HG03378 (cell line): Measurements from ENCODE around the gene DNAAF6.
"Not testable (repeated sequence)": the region's sequence is repeated elsewhere in the genome, so short reads cannot be mapped to it uniquely, and the experiment has no call there.

Experiments used
- ATAC-seq: cut with Tn5 transposase; IDR thresholded peaks from one replicate; pipeline ENCODE4 v1.9.1; 2021; ENCODE audit warnings: mild to moderate bottlenecking, moderate library complexity; ENCODE audit not compliant: unreplicated experiment

Gene DNAAF6

GRCh38 chrX:107205770-107206696, at the start of gene DNAAF6, which contains the start of gene NUP62CL:
Gene DNAAF6 (plus strand): TSS chrX:107206611. CDS start chrX:107212876, 6,265 bp downstream.
Gene NUP62CL (minus strand): TSS chrX:107206433. CDS start chrX:107175146, 31,287 bp downstream.
- ATAC-seq, result peak; percentile 96

GRCh38 chrX:107157618-107158017, 48.8 kb upstream of the DNAAF6 start:
- ATAC-seq, result not testable (repeated sequence)

GRCh38 chrX:107167163-107167921, 39.1 kb upstream of the DNAAF6 start:
- ATAC-seq, result no peak

- no peak for ATAC-seq
Measured at GRCh38 chrX:107168257-107168656, 38.2 kb upstream of the DNAAF6 start.

- ATAC-seq, result no peak
Measured at GRCh38 chrX:107168712-107169111, 37.7 kb upstream of the DNAAF6 start.

GRCh38 chrX:107171369-107172102, 34.9 kb upstream of the DNAAF6 start:
- no peak for ATAC-seq

- ATAC-seq, result no peak
Measured at GRCh38 chrX:107197319-107197718, 9.1 kb upstream of the DNAAF6 start.

GRCh38 chrX:107198074-107198473, 8.3 kb upstream of the DNAAF6 start:
- not testable (repeated sequence) for ATAC-seq

GRCh38 chrX:107199491-107199890, 6.9 kb upstream of the DNAAF6 start:
- no peak for ATAC-seq

- ATAC-seq, result no peak
Measured at GRCh38 chrX:107204068-107204605, 2.3 kb upstream of the DNAAF6 start.

- ATAC-seq, result no peak
Measured at GRCh38 chrX:107206697-107207065, 270 bp downstream of the DNAAF6 start.

GRCh38 chrX:107207089-107207488, 678 bp downstream of the DNAAF6 start:
- no peak for ATAC-seq

- ATAC-seq, result no peak
Measured at GRCh38 chrX:107207943-107208342, 1.5 kb downstream of the DNAAF6 start.

- no peak for ATAC-seq
Measured at GRCh38 chrX:107213477-107213876, 7.1 kb downstream of the DNAAF6 start.

- no peak for ATAC-seq
Measured at GRCh38 chrX:107226757-107227156, 20.3 kb downstream of the DNAAF6 start.

- ATAC-seq, result no peak
Measured at GRCh38 chrX:107227780-107228485, 21.5 kb downstream of the DNAAF6 start.

- no peak for ATAC-seq
Measured at GRCh38 chrX:107228486-107228819, 22.0 kb downstream of the DNAAF6 start.

- no peak for ATAC-seq
Measured at GRCh38 chrX:107272431-107272921, 66.1 kb downstream of the DNAAF6 start.

GRCh38 chrX:107273795-107274194, 67.4 kb downstream of the DNAAF6 start:
- no peak for ATAC-seq

- ATAC-seq, result no peak
Measured at GRCh38 chrX:107288676-107289075, 82.3 kb downstream of the DNAAF6 start.
